Stimulated activated CD4-positive, alpha-beta T cell treated with anti-CD3 and anti-CD28 coated beads, Interleukin-15, amount 100 ng/mL, for 24 hours (primary cell): Measurements from ENCODE around the gene TNRC6C.
"Not testable (repeated sequence)": the region's sequence is repeated elsewhere in the genome, so short reads cannot be mapped to it uniquely, and the experiment has no call there.

Experiments
- DNase-seq: peaks from one replicate; pipeline ENCODE4 v3.0.0-alpha.2; 2020

Gene TNRC6C

GRCh38 chr17:78096093-78096492 lies 137.6 kb downstream of the TNRC6C start:
- DNase-seq = no peak

DNA sequence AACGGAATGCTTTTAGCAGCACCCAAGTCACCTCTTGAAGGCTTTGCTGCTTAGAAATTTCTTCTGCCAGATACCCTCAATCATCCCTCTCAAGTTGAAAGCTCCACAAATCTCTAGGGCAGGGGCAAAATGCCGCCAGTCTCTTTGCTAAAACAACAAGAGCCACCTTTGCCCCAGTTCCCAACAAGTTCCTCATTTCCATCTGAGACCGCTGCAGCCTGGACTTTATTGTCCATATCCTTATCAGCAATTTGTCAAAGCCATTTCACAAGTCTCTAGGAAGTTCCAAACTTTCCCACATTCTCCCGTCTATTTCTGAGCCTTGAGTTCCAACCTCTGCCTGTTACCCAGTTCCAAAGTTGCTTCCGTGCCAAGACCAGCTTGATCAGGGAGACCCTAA lies 142.6 kb downstream of the TNRC6C start:
- no peak for DNase-seq

DNA sequence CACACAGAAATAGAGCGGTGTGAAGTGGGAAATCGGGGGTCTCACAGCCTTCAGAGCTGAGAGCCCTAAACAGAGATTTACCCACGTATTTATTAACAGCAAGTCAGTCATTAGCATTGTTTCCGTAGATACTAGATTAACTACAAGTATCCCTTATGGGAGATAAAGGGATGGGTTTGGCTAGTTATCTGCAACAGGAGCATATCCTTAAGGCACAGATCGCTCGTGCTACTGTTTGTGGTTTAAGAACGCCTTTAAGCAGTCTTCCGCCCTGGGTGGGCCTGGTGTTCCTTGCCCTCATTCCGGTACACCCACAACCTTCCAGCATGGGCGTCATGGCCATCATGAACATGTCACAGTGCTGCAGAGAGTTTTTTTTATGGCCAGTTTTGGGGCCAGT lies 143.0 kb downstream of the TNRC6C start:
- DNase-seq = no peak

- DNase-seq = no peak
Measured at GRCh38 chr17:78103311-78103710, 144.8 kb downstream of the TNRC6C start.

DNA sequence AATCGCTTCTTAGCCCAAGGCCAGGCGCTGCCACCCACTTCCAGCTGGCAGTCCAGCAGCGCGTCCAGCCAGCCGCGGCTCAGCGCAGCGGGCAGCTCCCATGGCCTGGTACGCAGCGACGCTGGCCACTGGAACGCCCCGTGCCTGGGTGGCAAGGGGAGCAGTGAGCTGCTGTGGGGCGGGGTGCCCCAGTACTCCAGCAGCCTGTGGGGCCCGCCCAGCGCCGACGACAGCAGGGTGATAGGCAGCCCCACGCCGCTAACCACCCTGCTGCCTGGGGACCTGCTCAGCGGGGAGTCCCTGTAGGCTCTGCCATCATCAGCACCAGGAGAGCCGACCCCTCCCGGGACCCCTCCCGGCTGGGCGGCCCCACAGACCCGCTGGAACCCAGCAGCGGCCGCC lies 146.0 kb downstream of the TNRC6C start:
- no peak for DNase-seq

DNA sequence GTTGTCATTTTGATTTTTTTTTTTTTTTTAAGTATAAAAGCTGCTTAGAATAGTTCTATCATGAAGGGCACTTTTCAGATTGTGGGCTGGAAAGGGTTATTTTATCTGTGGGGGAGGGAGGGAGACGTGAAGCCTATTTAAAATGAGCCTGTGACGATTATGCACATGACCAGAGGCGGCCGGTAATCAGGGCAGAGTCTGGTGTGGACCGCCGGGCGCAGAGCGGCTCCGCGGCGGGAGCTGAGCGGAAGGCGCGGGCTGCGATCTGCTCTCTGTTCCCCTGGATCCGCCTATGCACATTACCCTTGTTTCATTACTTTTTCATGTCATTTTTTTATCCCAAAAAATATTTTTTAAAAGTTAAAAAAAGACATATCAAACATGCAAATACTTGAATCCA lies 146.6 kb downstream of the TNRC6C start:
- no peak for DNase-seq

DNA sequence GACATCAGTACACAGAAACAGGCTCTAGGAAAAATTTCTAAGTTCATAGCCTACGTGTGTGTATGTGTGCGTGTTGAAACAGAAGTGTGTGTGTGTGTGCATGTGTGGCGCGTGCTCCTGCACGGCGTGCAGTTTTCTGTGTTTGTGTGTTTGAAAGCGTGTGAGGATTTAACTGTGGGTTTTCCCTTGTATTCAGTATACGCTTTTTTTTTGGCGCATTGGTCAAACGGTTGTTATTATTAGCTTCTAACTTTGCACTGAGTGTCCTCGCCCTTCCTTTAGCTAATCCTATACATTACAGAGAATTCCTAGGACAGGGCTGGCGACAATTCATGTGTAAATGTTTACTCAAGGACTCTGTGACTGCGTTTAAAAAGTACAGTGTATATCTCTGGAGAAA lies 147.0 kb downstream of the TNRC6C start:
- no peak for DNase-seq

DNA sequence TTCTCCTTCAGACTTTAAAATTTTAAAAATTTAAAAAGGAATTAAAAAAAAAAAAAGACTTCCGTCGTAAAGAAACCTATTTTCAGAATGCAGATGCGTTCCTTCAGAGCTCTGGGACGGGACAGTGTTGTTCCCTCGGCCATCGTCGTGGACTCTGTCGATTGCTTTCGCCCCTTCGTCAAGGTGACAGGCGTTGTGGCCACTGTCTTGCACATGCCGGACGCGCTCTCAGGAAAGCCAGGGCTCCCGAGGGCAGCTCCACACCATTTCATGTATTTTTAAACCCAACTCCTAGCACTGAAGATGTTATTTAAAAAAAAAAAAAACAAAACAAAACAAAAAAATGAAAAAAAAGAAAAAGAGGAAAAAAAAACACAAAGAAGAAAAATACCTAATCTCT lies 147.7 kb downstream of the TNRC6C start:
- DNase-seq = no peak

GRCh38 chr17:78107457-78107856 lies 149.0 kb downstream of the TNRC6C start:
- peak; percentile 45 for DNase-seq

GRCh38 chr17:78107976-78108725 lies 149.6 kb downstream of the TNRC6C start:
- DNase-seq = no peak

GRCh38 chr17:78108726-78109488 lies 150.4 kb downstream of the TNRC6C start:
- DNase-seq = no peak

DNA sequence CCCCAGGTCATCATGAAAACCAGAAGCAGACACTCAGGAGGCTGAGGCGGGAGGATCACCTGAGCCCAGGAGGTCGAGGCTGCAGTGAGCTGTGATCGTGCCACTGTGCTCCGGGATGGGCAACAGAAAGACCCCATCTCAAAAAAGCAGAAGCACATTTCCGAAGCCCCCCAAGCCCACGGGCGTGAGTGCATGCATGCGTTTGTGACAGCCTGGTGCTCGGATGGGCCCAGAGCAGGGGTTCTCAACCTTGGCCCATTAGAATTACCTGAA lies 150.9 kb downstream of the TNRC6C start:
- DNase-seq = no peak

DNA sequence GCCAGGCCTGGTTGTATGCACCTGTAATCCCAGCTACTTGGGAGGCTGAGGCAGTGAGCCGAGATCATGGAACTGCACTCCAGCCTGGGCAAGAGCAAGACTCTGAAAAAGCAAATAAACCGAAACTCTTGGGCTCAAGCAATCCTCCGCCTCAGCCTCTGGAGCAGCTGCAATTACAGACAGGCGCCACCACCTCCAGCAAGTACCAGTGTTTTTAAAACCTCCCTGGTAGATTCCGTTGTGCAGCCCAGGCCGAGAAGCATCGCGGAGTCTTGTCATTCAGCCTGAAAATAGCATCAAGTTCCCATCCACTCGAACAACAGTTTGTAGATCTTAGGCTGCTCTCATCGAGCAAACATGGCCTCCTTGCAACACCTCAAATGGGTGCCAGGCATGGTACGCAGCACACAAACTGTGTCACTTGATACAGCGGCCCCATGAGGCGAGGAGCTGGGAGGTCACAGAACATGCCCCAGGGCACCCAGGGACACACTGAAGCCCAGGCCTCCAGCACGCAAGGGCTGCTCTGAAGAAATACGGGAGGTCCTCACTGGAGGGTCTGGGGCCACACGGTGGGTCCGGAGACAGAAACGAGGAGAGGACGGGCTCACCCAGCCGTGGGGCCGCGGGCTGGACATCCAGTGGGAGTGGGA lies 152.0 kb downstream of the TNRC6C start:
- no peak for DNase-seq

DNA sequence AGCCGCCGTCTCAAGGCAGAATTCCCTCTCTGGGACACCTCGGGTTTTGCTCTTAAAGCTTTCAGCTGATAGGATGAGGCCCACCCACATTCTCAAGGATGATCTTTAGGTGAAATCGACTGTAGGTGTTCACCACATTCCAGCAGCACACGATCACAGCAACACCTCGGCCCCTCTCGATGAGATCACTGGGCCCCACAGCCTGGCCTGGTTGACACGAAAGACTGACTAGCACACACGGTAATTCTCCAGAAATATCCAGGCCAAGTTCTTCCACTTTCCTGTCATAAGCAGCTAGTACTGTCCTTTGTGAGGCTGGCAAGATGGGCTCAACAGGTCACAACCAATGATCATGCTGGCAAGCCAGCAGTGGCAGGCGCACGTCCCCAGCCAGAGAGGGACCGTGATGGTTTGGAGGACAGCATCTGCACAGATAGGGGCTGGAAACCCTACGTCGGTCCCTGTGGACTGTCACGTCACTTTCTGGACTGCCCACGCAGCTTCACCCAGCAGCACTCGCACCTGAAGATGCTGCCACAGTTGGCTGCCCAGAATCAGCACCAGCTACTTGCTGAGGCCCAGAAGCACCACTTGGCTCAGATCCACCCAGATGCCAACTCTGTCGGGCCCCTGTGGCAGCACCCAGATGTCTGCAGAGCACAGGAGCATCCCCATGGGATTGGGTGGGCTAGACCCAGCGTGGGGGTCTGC lies 152.7 kb downstream of the TNRC6C start:
- no peak for DNase-seq

DNA sequence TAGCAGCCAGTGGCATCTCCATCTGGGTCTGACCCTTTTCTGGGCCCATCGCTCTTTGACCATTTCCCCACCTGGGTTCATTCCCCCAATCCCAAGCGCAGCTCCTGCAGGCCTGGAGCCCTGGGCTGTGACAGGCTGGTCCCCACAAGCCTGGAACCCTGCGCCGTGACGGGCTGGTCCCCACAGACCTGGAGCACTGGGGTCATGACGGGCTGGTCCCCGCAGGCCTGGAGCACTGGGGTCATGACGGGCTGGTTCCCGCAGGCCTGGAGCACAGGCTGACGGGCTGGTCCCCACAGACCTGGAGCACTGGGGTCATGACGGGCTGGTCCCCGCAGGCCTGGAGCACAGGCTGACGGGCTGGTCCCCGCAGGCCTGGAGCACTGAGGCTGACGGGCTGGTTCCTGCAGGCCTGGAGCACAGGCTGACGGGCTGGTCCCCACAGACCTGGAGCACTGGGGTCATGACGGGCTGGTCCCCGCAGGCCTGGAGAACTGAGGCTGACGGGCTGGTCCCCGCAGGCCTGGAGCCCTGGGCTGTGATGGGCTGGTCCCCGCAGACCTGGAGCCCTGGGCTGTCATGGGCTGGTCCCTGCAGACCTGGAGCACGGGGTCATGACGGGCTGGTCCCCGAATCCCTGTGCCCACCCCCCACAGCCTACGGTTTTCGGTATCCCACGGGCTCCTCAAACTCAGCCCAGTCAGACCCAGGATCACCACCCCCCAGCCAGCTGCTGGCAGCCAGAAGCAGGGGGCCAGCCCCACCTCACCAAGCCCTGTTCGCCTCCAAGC lies 153.4 kb downstream of the TNRC6C start:
- DNase-seq = no peak

GRCh38 chr17:78112518-78113471 lies 154.3 kb downstream of the TNRC6C start:
- DNase-seq = peak; percentile 85

GRCh38 chr17:78113804-78114785 lies 155.6 kb downstream of the TNRC6C start:
- DNase-seq = peak; percentile 53

GRCh38 chr17:78114831-78115723 lies 156.6 kb downstream of the TNRC6C start:
- no peak for DNase-seq

GRCh38 chr17:78115803-78116202 lies 157.3 kb downstream of the TNRC6C start:
- not testable (repeated sequence) for DNase-seq
